HepG2 (cell line): Measurements from ENCODE around the gene TATDN3. TPM values are rescaled to one million over a fixed set of nuclear protein-coding genes. Genes with fewer than 3 reads are reported as not detected.

ENCODE experiments used
- EED ChIP-seq: sonication (generic); formaldehyde crosslinking; IDR thresholded peaks from 2 replicates; pipeline ENCODE4 v1.5.0; 2020; ENCODE audit warnings: mild to moderate bottlenecking, missing genetic modification reagents
- GATA4 ChIP-seq: sonication (generic); IDR thresholded peaks from 2 replicates; pipeline ENCODE4 v1.6.1; 2016; ENCODE audit warnings: antibody characterized with exemption, low read depth, borderline replicate concordance
- GTF3A ChIP-seq: sonication (generic); formaldehyde crosslinking; conservative IDR thresholded peaks from 2 replicates; pipeline ENCODE4 v1.4.0; 2020; ENCODE audit warnings: mild to moderate bottlenecking, missing genetic modification reagents
- HIC2 ChIP-seq: sonication (generic); formaldehyde crosslinking; IDR thresholded peaks from 2 replicates; pipeline ENCODE4 v1.9.0; 2022; ENCODE audit warnings: low read depth, missing genetic modification reagents
- MTF1 ChIP-seq: sonication (generic); formaldehyde crosslinking; IDR thresholded peaks from 2 replicates; pipeline ENCODE4 v1.5.0; 2020; ENCODE audit warnings: missing genetic modification reagents
- NKX3-1 ChIP-seq: sonication (generic); formaldehyde crosslinking; IDR thresholded peaks from 2 replicates; pipeline ENCODE4 v1.5.0; 2020; ENCODE audit warnings: missing genetic modification reagents
- PATZ1 ChIP-seq: sonication (generic); formaldehyde crosslinking; IDR thresholded peaks from 2 replicates; pipeline ENCODE4 v1.4.0; 2020; ENCODE audit warnings: missing genetic modification reagents
- RBM39 ChIP-seq: fragments of 200-400 bp; formaldehyde crosslinking; IDR thresholded peaks from one replicate; pipeline ENCODE4 v1.6.1; 2018; ENCODE audit warnings: antibody characterized with exemption, mild to moderate bottlenecking, low read depth, low read length; ENCODE audit not compliant: poor library complexity, severe bottlenecking
- TAF1 ChIP-seq: sonication (generic); formaldehyde crosslinking; IDR thresholded peaks from 2 replicates; pipeline ENCODE4 v1.4.0; 2020; ENCODE audit warnings: missing genetic modification reagents
- ZBTB26 ChIP-seq: IDR thresholded peaks from 2 replicates; pipeline ENCODE4 v1.6.1; 2016; ENCODE audit warnings: missing compliant biosample characterization, missing genetic modification reagents, borderline replicate concordance
- ZKSCAN1 ChIP-seq: fragments of 150-350 bp; IDR thresholded peaks from 2 replicates; pipeline ENCODE4 v1.6.1; 2014; ENCODE audit warnings: low read length
- ZKSCAN8 ChIP-seq: IDR thresholded peaks from 2 replicates; pipeline ENCODE4 v1.6.1; 2016; ENCODE audit warnings: borderline replicate concordance, missing genetic modification reagents, missing compliant biosample characterization
- ZNF30 ChIP-seq: sonication (generic); formaldehyde crosslinking; IDR thresholded peaks from 2 replicates; pipeline ENCODE4 v1.5.0; 2020; ENCODE audit warnings: mild to moderate bottlenecking, missing genetic modification reagents
- ZNF512B ChIP-seq: sonication (generic); formaldehyde crosslinking; IDR thresholded peaks from 2 replicates; pipeline ENCODE4 v1.5.1; 2020; ENCODE audit warnings: missing genetic modification reagents, mild to moderate bottlenecking, borderline replicate concordance
- ZSCAN25 ChIP-seq: sonication (generic); formaldehyde crosslinking; IDR thresholded peaks from 2 replicates; pipeline ENCODE4 v1.8.0; 2022; ENCODE audit warnings: mild to moderate bottlenecking, missing genetic modification reagents
- polyA plus RNA-seq, 8 experiments: library from polyadenylated mRNA; depleted of rRNA in 3 of 8; stranded (reverse) in 7 of 8; unstranded in 1 of 8; fragments of >200 nt; fragmentation: Illumina TruSeq in 4 of 8; extraction: Trizol in 4 of 8; gene quantifications; 2 replicates each; pipeline versions ENCODE4 v1.2.1 to v1.2.3, GENCODE V29; 2011 to 2016; ENCODE audit warnings: low read depth in 4 of 8, missing spikeins in 1 of 8, mixed read lengths in 1 of 8; ENCODE audit not compliant: insufficient read depth in 1 of 8
- total RNA-seq, 5 experiments: library from RNA; depleted of rRNA; stranded (reverse); fragments of >200 nt; fragmentation: Illumina TruSeq; extraction: Trizol; gene quantifications; 2 replicates each; pipeline ENCODE4 v1.2.3, GENCODE V29; 2016; ENCODE audit warnings: low read depth in 1 of 5
- TF ChIP-seq, protein P1 (sequence below): sonication (generic); formaldehyde crosslinking; IDR thresholded peaks from 2 replicates; pipeline ENCODE4 v1.5.0; 2020; ENCODE audit warnings: missing genetic modification reagents, mild to moderate bottlenecking, borderline replicate concordance
- TF ChIP-seq, protein P2 (sequence below): sonication (generic); formaldehyde crosslinking; IDR thresholded peaks from 2 replicates; pipeline ENCODE4 v1.5.1; 2020; ENCODE audit warnings: missing genetic modification reagents, mild to moderate bottlenecking, borderline replicate concordance

Gene TATDN3
- total and polyA plus RNA-seq, 2 of the 13 experiments (the other 11 are each of a cell fraction or from before 2014, with no cell fraction given), result 7.3 to 8.6 TPM

DNA sequence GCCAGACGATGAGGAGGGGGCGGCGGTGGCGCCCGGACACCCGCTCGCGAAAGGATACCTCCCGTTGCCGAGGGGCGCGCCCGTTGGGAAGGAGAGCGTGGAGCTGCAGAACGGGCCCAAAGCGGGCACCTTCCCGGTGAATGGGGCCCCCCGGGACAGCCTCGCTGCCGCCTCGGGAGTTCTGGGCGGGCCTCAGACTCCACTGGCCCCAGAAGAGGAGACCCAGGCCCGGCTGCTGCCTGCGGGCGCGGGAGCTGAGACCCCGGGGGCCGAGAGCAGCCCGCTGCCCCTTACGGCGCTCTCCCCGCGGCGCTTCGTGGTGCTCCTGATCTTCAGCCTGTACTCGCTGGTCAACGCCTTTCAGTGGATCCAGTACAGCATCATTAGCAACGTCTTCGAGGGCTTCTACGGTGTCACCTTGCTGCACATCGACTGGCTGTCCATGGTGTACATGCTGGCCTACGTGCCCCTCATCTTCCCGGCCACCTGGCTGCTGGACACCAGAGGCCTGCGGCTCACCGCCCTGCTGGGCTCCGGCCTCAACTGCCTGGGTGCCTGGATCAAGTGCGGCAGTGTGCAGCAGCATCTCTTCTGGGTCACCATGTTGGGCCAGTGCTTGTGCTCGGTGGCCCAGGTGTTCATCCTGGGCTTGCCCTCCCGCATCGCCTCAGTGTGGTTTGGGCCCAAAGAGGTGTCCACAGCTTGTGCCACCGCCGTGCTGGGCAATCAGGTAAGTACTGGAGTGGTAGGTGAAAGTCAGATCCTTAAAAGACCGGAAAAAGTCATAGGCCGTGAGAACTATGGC is 67.0 kb downstream of the TATDN3 start (continued):
- no peak for TF ChIP-seq GTF3A (CRISPR knock-in tag)
- 0 out of 2 replicates have a peak, but pooled peaks have one; percentile 3 for TF ChIP-seq PATZ1 (CRISPR knock-in tag)
- TF ChIP-seq ZKSCAN1, result no peak
- TF ChIP-seq EED, result no peak; the same call in 1 of the 2 replicates
- TF ChIP-seq ZSCAN25 (CRISPR knock-in tag), result no peak
- no peak for TF ChIP-seq GATA4
- TF ChIP-seq NKX3-1, result 0 out of 2 replicates have a peak, but pooled peaks have one; percentile 65
- TF ChIP-seq HIC2 (CRISPR knock-in tag), result peak; percentile 40; the same call in 1 of the 2 replicates
- peak; percentile 7 for TF ChIP-seq RBM39
- TF ChIP-seq ZNF30 (CRISPR knock-in tag), result peak; percentile 33; the same call in 1 of the 2 replicates
- TF ChIP-seq TAF1 (CRISPR knock-in tag), result peak; percentile 8; the same call in 1 of the 2 replicates
- TF ChIP-seq, protein P1, sequence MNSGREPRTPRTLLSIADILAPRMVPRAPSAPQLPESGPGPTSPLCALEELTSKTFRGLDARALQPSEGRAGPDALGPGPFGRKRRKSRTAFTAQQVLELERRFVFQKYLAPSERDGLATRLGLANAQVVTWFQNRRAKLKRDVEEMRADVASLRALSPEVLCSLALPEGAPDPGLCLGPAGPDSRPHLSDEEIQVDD (CRISPR knock-in tag), result 0 out of 2 replicates have a peak, but pooled peaks have one; percentile 29
- TF ChIP-seq ZNF512B (CRISPR knock-in tag), result no peak
- no peak for TF ChIP-seq ZKSCAN8
- no peak for TF ChIP-seq MTF1
- peak; percentile 29; the same call in 1 of the 2 replicates for TF ChIP-seq ZBTB26
- TF ChIP-seq, protein P2, sequence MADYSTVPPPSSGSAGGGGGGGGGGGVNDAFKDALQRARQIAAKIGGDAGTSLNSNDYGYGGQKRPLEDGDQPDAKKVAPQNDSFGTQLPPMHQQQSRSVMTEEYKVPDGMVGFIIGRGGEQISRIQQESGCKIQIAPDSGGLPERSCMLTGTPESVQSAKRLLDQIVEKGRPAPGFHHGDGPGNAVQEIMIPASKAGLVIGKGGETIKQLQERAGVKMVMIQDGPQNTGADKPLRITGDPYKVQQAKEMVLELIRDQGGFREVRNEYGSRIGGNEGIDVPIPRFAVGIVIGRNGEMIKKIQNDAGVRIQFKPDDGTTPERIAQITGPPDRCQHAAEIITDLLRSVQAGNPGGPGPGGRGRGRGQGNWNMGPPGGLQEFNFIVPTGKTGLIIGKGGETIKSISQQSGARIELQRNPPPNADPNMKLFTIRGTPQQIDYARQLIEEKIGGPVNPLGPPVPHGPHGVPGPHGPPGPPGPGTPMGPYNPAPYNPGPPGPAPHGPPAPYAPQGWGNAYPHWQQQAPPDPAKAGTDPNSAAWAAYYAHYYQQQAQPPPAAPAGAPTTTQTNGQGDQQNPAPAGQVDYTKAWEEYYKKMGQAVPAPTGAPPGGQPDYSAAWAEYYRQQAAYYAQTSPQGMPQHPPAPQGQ, result no peak
